HG02938 (cell line): ENCODE measurements around the gene SNX25.
"Not testable (repeated sequence)": the region's sequence is repeated elsewhere in the genome, so short reads cannot be mapped to it uniquely, and the experiment has no call there.

Experiments
- ATAC-seq: cut with Tn5 transposase; IDR thresholded peaks from one replicate; pipeline ENCODE4 v1.9.1; 2021; ENCODE audit warnings: mild to moderate bottlenecking, moderate library complexity; ENCODE audit not compliant: unreplicated experiment

Gene SNX25

GRCh38 chr4:185258741-185259140 is 49.3 kb downstream of the SNX25 start:
- not testable (repeated sequence) for ATAC-seq

DNA sequence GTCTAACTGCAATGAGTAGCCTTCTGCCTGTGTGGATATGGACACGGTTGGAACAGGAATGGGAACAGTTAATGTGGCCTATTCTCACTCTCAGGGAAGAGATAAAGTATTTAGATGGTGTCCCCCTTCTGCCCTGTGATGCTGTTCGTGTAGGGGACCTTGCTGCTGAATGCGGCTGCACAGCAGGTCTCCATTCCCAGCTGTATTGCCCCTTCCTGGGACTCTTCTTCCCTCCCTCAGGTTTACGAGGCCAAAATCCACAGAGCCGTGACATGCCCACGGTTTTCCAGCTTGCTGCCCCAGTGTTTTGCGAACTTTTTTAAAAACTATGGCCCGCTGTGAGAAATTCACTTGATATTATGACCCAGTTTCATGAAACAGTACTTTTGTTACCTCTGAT is 50.3 kb downstream of the SNX25 start:
- ATAC-seq, result no peak

DNA sequence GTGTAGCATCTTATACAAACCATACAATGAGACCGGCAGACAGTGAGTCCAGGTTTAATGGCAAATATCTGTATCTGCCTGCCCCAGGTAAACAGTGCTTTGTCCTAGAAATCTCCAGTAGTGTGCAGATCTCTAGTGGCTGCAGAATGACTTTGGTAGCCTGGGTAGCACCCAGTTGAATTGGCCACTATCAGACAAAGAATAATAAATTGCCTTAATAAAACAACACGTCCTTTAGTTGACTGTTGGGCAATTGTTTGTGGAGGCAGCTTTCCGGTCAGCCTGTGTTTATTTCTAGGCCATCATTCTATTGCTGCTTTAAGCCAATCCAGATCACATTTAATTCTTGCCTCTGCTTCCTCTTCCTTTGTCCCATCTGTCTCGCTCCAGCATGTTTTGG is 52.5 kb downstream of the SNX25 start:
- no peak for ATAC-seq

- peak; percentile 76 for ATAC-seq
Observed at GRCh38 chr4:185263419-185263818, 54.0 kb downstream of the SNX25 start.

DNA sequence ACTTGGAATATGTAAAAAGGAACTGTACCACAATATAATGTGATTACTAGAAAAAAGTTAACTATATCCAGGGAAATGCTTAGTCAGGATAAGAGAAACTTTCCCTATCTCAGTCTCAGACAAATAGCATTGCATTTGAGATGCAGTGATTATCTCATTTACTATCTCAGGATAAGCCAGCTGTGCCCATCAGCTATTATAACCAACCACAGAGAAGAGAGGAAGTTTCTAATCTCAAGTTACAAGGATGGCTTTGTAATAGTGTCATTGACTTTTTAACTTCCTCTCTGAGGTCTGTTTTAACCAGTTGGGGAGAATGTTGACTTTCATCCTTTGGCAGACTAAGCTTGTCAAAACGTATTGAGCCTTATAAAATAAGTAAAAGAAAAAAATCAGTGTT is 56.5 kb downstream of the SNX25 start:
- ATAC-seq, result peak; percentile 79

- no peak for ATAC-seq
Observed at GRCh38 chr4:185269286-185269685, 59.9 kb downstream of the SNX25 start.

DNA sequence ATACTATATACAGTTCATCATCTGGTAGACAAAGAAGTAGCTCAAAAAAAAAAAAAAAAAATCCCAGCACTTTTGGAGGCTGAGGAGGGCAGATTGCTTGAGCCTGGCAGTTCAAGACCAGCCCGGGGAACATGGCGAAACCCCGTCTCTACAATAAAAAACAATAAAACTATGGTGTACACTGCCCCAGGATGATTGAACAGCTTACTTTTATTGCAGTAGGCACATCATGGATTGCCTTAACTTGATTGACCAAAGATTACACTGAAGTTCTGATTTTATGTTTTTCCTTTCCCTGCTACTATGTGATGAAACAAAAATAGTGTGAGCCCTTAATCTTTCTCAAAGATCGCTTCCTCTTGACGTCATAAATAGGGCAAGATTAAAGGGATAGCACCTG is 60.6 kb downstream of the SNX25 start:
- ATAC-seq, result no peak

- ATAC-seq, result no peak
Observed at GRCh38 chr4:185270885-185271284, 61.5 kb downstream of the SNX25 start.

GRCh38 chr4:185272245-185272644 is 62.8 kb downstream of the SNX25 start:
- no peak for ATAC-seq

DNA sequence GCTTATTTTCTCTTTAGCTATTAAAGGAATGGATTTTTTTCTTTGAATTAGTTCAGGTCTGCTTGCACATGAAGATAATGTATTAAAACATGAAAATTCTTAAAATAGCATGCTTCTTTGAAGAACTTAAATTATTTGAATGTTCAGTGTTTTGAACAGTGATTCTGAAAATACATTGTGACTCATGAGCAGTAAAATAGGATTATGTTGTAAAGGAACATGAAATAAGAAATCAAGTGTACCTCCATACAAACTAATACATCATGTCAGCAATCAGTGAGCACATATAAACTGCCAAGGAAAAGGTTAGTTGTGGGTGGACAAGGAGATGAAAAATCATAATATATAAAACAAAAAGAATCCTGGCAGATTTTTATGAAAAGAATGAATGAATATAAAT is 66.1 kb downstream of the SNX25 start:
- no peak for ATAC-seq

DNA sequence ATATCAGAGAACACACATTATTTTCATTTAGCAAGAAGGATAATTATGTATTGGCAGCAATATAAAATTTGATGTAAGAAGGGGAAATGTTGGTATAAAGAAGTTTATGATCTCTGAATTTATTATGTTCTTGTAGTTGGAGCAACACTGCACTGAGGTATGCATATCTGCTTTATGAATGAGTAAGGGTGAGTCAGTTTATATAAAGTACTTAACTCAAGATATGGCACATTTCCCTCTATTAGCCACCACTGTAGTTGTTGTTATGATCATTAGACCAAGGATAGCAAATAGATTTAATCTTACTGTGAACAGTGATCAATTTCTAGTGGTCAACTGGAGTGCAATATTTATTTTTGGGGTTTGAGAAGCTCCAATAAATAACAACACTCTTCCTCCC is 66.6 kb downstream of the SNX25 start:
- no peak for ATAC-seq

GRCh38 chr4:185278716-185279115 is 69.3 kb downstream of the SNX25 start:
- ATAC-seq, result no peak

GRCh38 chr4:185280608-185281007 is 71.2 kb downstream of the SNX25 start:
- ATAC-seq, result no peak

GRCh38 chr4:185282968-185283367 is 73.6 kb downstream of the SNX25 start:
- ATAC-seq, result no peak

DNA sequence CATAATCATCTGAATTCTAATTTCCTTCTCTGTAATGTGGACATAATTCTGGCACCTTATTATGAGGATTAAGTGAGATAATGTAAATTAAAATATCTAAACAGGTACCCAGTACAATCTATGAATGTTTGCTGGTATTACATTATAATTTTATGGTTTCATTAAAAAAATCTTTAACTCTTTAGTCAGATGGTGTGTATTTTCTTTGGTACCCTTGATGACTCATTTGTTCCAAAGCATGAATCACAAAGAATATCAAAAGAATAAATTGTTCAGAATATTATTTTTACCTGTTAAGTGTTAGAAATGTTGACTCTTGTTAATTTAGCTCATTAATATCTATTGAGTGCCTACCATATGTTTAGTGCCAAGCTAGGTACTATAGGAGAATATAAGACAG is 74.3 kb downstream of the SNX25 start:
- ATAC-seq, result no peak

DNA sequence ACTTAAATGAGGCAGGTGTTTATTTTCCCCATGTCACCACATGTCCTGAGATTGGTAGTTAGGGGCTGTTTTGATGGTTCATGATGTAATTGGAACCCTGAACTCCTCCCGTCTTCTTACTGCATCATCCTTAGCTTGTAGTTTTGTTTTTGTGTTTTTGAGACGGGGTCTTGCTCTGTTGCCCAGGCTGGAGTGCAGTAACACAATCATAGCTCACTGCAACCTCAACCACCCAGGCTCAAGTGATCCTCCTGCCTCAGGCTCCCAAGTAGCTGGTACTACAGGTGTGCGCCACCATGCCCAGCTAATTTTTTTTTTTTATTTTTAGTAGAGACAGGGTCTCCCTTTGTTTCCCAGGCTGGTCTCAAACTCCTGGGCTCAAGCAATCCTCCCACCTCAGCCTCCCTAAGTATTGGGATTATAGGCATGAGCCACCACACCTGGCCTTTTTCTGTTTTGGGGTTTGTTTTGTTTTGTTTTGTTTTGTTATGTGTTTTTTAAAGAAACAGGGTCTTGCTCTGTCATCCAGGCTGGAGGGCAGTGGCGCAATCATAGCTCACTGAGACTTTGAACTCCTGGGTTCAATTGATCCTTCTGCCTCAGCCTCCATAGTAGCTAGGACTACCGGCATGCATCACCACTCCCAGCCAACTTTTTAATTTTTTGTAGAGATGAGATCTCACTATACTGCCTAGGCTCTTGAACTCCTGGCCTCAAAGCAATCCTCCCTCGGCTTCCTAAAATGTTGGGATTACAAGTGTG is 76.4 kb downstream of the SNX25 start:
- ATAC-seq, result no peak

DNA sequence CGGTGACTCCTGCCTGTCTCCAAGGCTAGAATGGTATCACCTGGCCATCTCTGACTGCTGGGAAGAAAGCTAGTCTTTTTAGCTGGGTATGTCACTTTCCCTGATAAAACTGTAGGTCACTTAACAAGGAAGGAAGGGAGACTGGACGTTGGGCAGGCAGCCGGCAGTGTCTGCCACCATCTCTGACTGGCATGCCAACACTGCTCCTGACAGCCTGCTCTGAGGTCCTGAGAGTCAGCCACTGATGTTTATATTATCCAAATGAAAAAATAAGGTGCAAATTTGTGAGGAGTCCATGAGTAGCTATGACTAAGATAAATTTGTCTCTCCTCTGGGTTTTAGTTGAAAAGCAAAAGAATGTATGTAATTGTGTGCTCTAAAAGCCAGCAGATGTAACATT is 77.2 kb downstream of the SNX25 start:
- ATAC-seq, result no peak

GRCh38 chr4:185287031-185287430 is 77.6 kb downstream of the SNX25 start:
- no peak for ATAC-seq

- no peak for ATAC-seq
Observed at GRCh38 chr4:185290018-185290607, 80.7 kb downstream of the SNX25 start.

- ATAC-seq, result no peak
Observed at GRCh38 chr4:185290656-185291055, 81.3 kb downstream of the SNX25 start.

DNA sequence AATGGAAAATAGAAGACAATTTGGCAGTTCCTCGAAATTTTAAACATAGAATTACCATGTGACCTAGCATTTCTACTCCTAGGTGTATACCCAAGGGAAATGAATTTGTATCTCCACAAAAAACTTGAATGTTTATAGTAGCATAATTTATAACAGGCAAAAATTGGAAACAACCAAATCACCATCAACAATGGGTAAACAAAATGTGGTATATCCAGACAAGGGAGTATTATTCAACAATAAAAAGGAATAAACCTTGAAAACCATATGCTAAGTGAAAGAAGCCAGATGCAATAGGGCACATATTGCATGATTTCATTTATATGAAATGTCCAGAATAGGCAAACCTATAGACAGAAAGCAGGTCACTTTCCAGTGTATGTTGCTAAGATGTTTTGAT is 83.8 kb downstream of the SNX25 start:
- no peak for ATAC-seq

DNA sequence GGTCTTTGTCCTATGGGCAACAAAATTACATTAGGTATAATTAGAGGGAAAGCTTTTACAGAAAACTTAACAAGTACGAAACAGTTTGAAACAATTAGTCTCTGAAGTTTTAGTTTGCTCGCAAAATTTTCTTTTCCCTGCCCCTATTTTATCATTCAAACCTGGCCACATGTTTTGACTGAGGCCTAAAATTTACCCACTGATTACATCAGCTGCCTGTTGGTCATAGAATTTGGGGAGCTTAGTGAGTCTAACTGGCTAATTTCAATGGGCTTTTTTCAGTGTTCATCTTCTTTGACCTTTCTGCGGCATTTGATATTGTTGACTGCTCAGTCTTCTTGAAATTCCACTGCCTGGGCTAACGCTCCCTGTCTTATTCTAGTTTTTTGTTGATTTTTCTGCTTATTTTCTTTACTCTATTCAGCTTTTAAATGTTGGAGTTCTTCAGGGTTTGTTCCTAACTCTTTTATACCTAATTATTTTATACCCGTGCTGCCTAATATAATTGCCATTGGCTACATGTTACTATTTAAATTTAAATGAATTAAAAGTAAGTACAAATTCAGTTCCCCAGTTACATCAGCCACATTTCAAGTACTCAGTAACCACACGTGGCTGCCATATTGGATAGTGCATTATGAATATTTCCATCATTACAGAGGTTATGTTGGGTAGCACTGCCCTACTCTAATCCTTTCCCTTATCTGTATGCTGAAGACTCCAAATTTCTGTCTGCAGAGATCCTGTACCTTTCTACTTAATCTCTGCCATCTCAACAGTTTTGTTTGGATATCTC is 87.5 kb downstream of the SNX25 start:
- ATAC-seq, result no peak
